OCI-LY3 (cell line): ENCODE results near the gene GSN.

Source experiments
- H2AFZ ChIP-seq: fragments of 200-600, 300-600 bp; shearing (Covaris generic); 2 replicates; pipeline ENCODE4 v1.6.0; 2014; ENCODE audit warnings: antibody characterized with exemption, low read depth, low read length
- H3K27ac ChIP-seq: fragments of 200-600, 300-600 bp; sonication (generic); 2 replicates; pipeline ENCODE4 v1.5.1; 2014; ENCODE audit warnings: mild to moderate bottlenecking, low read length, moderate library complexity, mixed read lengths
- H3K27me3 ChIP-seq: fragments of 200-600, 300-600 bp; sonication (generic); 2 replicates; pipeline ENCODE4 v1.6.1; 2014; ENCODE audit warnings: low read depth, low read length, mixed read lengths
- H3K36me3 ChIP-seq: fragments of 200-600, 300-600 bp; sonication (generic); replicated peaks from 2 replicates; pipeline ENCODE3; 2014; ENCODE audit warnings: low read depth, low read length, mixed read lengths
- H3K4me1 ChIP-seq: fragments of 300-600, 200-600 bp; sonication (generic); 2 replicates; pipeline ENCODE4 v1.6.1; 2014; ENCODE audit warnings: low read length, mixed read lengths
- H3K4me2 ChIP-seq: fragments of 200-600, 300-600 bp; sonication (generic); 2 replicates; pipeline ENCODE4 v1.6.1; 2014; ENCODE audit warnings: low read length, mixed read lengths
- H3K4me3 ChIP-seq: fragments of 300-600, 200-600 bp; sonication (generic); 2 replicates; pipeline ENCODE4 v1.5.1; 2014; ENCODE audit warnings: antibody characterized with exemption, mild to moderate bottlenecking, low read length, moderate library complexity
- H3K79me2 ChIP-seq: fragments of 300-600, 200-600 bp; shearing (Covaris generic); 2 replicates; pipeline ENCODE4 v1.6.1; 2014; ENCODE audit warnings: mild to moderate bottlenecking, low read length, mixed read lengths
- H3K9ac ChIP-seq: fragments of 300-600, 200-600 bp; shearing (Covaris generic); 2 replicates; pipeline ENCODE4 v1.6.0; 2014; ENCODE audit warnings: mild to moderate bottlenecking, low read length, moderate library complexity
- H3K9me3 ChIP-seq: fragments of 200-600, 300-600 bp; shearing (Covaris generic); 2 replicates; pipeline ENCODE4 v1.6.1; 2014; ENCODE audit warnings: low read length, mixed read lengths; ENCODE audit not compliant: insufficient read depth
- H4K20me1 ChIP-seq: fragments of 200-600, 300-600 bp; sonication (generic); 2 replicates; pipeline ENCODE4 v1.6.1; 2016; ENCODE audit warnings: low read length, mixed read lengths; ENCODE audit not compliant: insufficient read depth
- CTCF ChIP-seq: fragments of 200-600, 300-600 bp; sonication (generic); IDR thresholded peaks from 2 replicates; pipeline ENCODE4 v1.5.1; 2014; ENCODE audit warnings: antibody characterized with exemption, low read length, low read depth
- EZH2phosphoT487 ChIP-seq: fragments of 200-600 bp; shearing (Covaris generic); IDR thresholded peaks from 2 replicates; pipeline ENCODE4 v1.6.1; 2018; ENCODE audit warnings: antibody characterized with exemption, mixed run types, low read depth

Gene GSN

GRCh38 chr9:121328876-121329681, 61.1 kb downstream of the GSN start:
- H3K36me3 ChIP-seq, result no peaks in the 10 kb centered on the region
- H4K20me1 ChIP-seq, result no peaks in the 10 kb centered on the region
- no peaks in the 10 kb centered on the region for H3K79me2 ChIP-seq
- no peak overlapping the region for H2AFZ ChIP-seq
- peaks cover 14% of the 10 kb centered on the region for H3K4me1 ChIP-seq
- no peak for TF ChIP-seq CTCF
- TF ChIP-seq EZH2phosphoT487, result no peak
- no peak overlapping the region for H3K27ac ChIP-seq
- no peak overlapping the region for H3K9ac ChIP-seq
- H3K4me2 ChIP-seq, result no peak overlapping the region
- H3K9me3 ChIP-seq, result no peaks in the 10 kb centered on the region
- H3K27me3 ChIP-seq, result no peaks in the 10 kb centered on the region
- H3K4me3 ChIP-seq, result no peak overlapping the region

- Histone ChIP-seq H3K27me3 (no peaks in the 10 kb centered on the region), H3K9ac (no peak overlapping the region), H3K4me1 (peaks cover 7% of the 10 kb centered on the region), H3K79me2 (no peaks in the 10 kb centered on the region), H3K9me3 (no peaks in the 10 kb centered on the region), H3K4me2 (no peak overlapping the region), H4K20me1 (no peaks in the 10 kb centered on the region), H3K36me3 (no peaks in the 10 kb centered on the region), H3K27ac (no peak overlapping the region), H3K4me3 (no peak overlapping the region), H2AFZ (no peak overlapping the region)
- TF ChIP-seq EZH2phosphoT487, result no peak
- no peak for TF ChIP-seq CTCF
These were observed 63.6 kb downstream of the GSN start for GRCh38 chr9:121331549-121331948.

GRCh38 chr9:121331992-121332685, 64.2 kb downstream of the GSN start:
- H3K4me1 ChIP-seq, result peaks cover 7% of the 10 kb centered on the region
- no peak overlapping the region for H3K4me2 ChIP-seq
- no peak overlapping the region for H3K4me3 ChIP-seq
- no peak overlapping the region for H2AFZ ChIP-seq
- no peaks in the 10 kb centered on the region for H3K36me3 ChIP-seq
- TF ChIP-seq CTCF, result no peak
- TF ChIP-seq EZH2phosphoT487, result no peak
- H3K9me3 ChIP-seq, result no peaks in the 10 kb centered on the region
- H3K79me2 ChIP-seq, result no peaks in the 10 kb centered on the region
- H3K9ac ChIP-seq, result no peak overlapping the region
- H4K20me1 ChIP-seq, result no peaks in the 10 kb centered on the region
- H3K27ac ChIP-seq, result no peak overlapping the region
- H3K27me3 ChIP-seq, result no peaks in the 10 kb centered on the region

GRCh38 chr9:121333950-121334773, 66.2 kb downstream of the GSN start:
- TF ChIP-seq EZH2phosphoT487 (no peak), CTCF (no peak)
- H3K4me1 ChIP-seq, result peaks cover 4% of the 10 kb centered on the region
- H3K9ac ChIP-seq, result no peak overlapping the region
- no peaks in the 10 kb centered on the region for H3K79me2 ChIP-seq
- no peaks in the 10 kb centered on the region for H3K36me3 ChIP-seq
- H3K9me3 ChIP-seq, result no peaks in the 10 kb centered on the region
- H3K27me3 ChIP-seq, result no peaks in the 10 kb centered on the region
- no peak overlapping the region for H3K4me2 ChIP-seq
- no peak overlapping the region for H2AFZ ChIP-seq
- H3K4me3 ChIP-seq, result no peak overlapping the region
- no peaks in the 10 kb centered on the region for H4K20me1 ChIP-seq
- H3K27ac ChIP-seq, result no peak overlapping the region
